GM21515 (cell line): ENCODE measurements around the gene CAMTA1.

Source experiments
- ATAC-seq: cut with Tn5 transposase; IDR thresholded peaks from one replicate; pipeline ENCODE4 v1.9.1; 2021; ENCODE audit not compliant: unreplicated experiment

CAMTA1 gene

GRCh38 chr1:7420098-7420445 lies 634.8 kb downstream of the CAMTA1 start:
- ATAC-seq: no peak

- no peak for ATAC-seq
These were observed 635.3 kb downstream of the CAMTA1 start for GRCh38 chr1:7420470-7421100.

- no peak for ATAC-seq
These were observed 636.3 kb downstream of the CAMTA1 start for GRCh38 chr1:7421471-7422075.

- ATAC-seq: no peak
These were observed 636.8 kb downstream of the CAMTA1 start for GRCh38 chr1:7422081-7422480.

- no peak for ATAC-seq
These were observed 637.3 kb downstream of the CAMTA1 start for GRCh38 chr1:7422561-7422960.

GRCh38 chr1:7422966-7423365 lies 637.7 kb downstream of the CAMTA1 start:
- ATAC-seq: no peak

- no peak for ATAC-seq
These were observed 639.2 kb downstream of the CAMTA1 start for GRCh38 chr1:7424352-7424890.

- no peak for ATAC-seq
These were observed 640.0 kb downstream of the CAMTA1 start for GRCh38 chr1:7425229-7425628.

- no peak for ATAC-seq
These were observed 640.5 kb downstream of the CAMTA1 start for GRCh38 chr1:7425771-7426170.

GRCh38 chr1:7426780-7427604 lies 641.7 kb downstream of the CAMTA1 start:
- no peak for ATAC-seq

- ATAC-seq: no peak
These were observed 642.5 kb downstream of the CAMTA1 start for GRCh38 chr1:7427605-7428300.

GRCh38 chr1:7429290-7429689 lies 644.0 kb downstream of the CAMTA1 start:
- ATAC-seq: no peak

GRCh38 chr1:7430047-7430608 lies 644.9 kb downstream of the CAMTA1 start:
- ATAC-seq: no peak

- ATAC-seq: no peak
These were observed 645.4 kb downstream of the CAMTA1 start for GRCh38 chr1:7430691-7431090.

- ATAC-seq: no peak
These were observed 647.0 kb downstream of the CAMTA1 start for GRCh38 chr1:7432102-7432899.

- no peak for ATAC-seq
These were observed 647.7 kb downstream of the CAMTA1 start for GRCh38 chr1:7432900-7433380.

GRCh38 chr1:7434566-7434965 lies 649.3 kb downstream of the CAMTA1 start:
- no peak for ATAC-seq

- ATAC-seq: no peak
These were observed 650.2 kb downstream of the CAMTA1 start for GRCh38 chr1:7435276-7436055.
